ENCODE measurements around the gene ZDHHC8. TPM values are rescaled to one million over a fixed set of nuclear protein-coding genes. Genes with fewer than 3 reads are reported as not detected.
A peak's percentile ranks its signal among the peaks of the same experiment; 100 is the strongest.

ZDHHC8 gene
- total and polyA plus RNA-seq, 12 donors, result 23.2 to 51.7 (median 37.5) TPM

DNA sequence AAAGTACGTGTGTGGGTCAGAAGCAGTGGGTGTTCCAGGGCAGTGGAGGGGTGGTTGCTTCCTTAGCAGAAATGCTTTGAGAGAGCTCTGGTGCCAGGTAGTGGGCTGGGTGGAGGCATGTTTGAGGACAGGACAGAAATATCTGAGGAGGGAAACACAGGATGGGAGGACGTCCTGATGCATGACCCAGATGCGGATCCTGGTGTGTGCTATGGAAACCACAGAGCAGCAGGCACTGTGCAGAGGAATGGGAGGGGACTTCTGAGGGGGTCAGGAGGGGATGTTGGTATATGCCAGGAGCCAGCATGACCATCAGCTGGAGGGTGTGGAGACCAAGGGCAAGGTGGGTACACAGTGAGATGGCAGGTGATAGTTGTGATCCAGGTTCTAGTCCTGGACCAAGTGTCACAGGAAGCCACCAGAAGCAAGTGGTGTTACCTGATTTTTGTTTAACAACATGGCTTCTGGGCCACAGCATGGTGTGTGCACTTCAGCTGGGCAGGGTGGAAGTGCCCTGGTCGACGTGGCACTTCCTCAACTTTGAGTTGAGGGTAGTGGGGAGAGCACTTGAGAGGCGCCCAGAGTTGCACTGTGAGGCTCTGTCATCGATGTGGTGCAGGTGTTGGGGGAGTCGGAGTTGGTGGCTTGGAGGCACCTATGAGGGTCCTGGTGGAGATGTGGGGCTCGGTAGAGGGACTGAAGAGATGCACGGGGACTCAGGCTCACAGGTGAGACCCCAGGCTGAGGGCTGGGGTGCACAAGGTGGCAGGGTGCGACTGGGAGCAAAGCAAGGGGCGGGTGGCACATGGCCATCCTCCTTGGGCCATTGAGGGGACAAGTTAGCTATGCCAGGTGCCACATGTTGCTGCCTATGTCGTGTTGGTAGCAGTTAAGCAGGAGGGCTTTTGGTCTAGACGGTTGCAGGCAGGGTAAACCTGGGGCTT, 44.0 kb upstream of the ZDHHC8 start:
- TF ChIP-seq, protein P1, sequence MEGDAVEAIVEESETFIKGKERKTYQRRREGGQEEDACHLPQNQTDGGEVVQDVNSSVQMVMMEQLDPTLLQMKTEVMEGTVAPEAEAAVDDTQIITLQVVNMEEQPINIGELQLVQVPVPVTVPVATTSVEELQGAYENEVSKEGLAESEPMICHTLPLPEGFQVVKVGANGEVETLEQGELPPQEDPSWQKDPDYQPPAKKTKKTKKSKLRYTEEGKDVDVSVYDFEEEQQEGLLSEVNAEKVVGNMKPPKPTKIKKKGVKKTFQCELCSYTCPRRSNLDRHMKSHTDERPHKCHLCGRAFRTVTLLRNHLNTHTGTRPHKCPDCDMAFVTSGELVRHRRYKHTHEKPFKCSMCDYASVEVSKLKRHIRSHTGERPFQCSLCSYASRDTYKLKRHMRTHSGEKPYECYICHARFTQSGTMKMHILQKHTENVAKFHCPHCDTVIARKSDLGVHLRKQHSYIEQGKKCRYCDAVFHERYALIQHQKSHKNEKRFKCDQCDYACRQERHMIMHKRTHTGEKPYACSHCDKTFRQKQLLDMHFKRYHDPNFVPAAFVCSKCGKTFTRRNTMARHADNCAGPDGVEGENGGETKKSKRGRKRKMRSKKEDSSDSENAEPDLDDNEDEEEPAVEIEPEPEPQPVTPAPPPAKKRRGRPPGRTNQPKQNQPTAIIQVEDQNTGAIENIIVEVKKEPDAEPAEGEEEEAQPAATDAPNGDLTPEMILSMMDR (IDR thresholded peaks at IDR 0.05), result no peak
- Histone ChIP-seq H3K9me3 (no peaks in the 10 kb centered on the region), H3K27ac (peak overlapping the region in 1 of 10 donors; percentile 10), H3K4me3 (no peak overlapping the region), H3K36me3 (peaks cover 2 to 76% (median 65%) of the 10 kb centered on the region in 9 donors), H3K4me1 (peaks cover 20 to 32% (median 27%) of the 10 kb centered on the region in 9 donors), H3K27me3 (no peaks in the 10 kb centered on the region)
- 91 to 93% methylated on average over 14 of the region's 14 CpGs for WGBS, 2 donors
- no peak for DNase-seq
- intact Hi-C loops (cut with DNase I), result loop anchor here in 1 of 10 donors (5.0 kb wide), 1 partner anchor 60 kb away; no protein-coding TSS in a partner anchor
- no peak for ATAC-seq

DNA sequence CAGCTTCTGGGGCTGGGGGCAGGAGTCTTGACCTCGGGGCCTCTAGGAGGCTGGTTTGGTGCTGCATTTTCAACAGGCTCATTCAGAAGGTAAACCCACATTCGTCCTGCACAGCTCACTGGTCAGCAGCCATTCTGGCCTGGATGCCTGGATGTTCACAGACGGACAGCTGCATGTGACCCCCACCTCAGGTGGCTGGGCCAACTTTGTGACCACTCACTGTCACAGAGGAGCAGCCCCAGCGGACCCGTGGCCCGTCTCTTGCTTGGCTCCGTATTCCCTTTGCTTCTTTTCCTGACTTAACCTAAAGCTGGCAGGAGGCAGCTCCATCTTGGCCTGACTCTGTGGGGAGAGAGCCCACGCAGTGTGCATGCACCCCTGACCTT, 43.3 kb upstream of the ZDHHC8 start:
- intact Hi-C loops (cut with DNase I), result loop anchor here in 1 of 10 donors (5.0 kb wide), 1 partner anchor 61 kb away; no protein-coding TSS in a partner anchor
- no peak for ATAC-seq
- WGBS, 2 donors, result 88 to 90% methylated on average over 8 of the region's 8 CpGs

DNA sequence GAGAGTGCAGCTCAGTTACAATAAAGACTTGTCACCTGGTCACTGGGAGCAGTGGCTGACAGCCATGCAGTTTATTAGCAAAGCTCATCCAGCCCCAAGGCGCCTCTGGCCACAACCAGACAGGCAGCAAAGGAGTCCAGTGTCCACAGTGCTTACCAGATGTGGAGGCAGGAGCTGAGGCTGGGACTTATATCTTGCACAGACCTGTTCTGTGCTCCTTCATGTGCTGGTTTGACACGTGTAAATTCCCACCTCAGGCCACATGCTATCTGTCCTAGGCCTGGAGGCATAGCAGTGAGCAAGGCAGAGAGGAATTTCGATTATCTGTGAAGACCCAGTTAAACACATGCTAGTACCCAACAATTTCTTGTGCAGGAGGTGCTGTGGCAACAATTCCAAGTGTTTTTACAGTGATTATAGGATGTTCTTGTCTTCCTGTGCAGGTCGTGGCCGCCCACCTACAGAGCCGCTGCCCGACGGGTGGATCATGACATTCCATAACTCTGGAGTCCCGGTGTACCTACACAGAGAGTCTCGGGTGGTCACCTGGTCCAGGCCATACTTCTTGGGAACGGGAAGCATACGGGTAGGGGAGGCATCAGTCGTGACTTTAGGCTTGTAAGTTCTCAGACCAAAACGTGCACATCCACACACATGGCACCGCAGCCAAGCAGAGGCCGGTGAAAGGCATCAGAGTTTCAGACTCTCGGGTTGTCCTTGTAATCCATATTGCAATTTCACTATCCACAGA, 42.2 kb upstream of the ZDHHC8 start:
- Histone ChIP-seq H3K4me1 (peaks cover 8 to 24% (median 13%) of the 10 kb centered on the region in 9 donors), H3K9me3 (no peaks in the 10 kb centered on the region), H3K27ac (no peak overlapping the region), H3K4me3 (no peak overlapping the region), H3K27me3 (no peaks in the 10 kb centered on the region), H3K36me3 (peaks cover 4 to 93% (median 78%) of the 10 kb centered on the region in 9 donors)
- intact Hi-C loops (cut with DNase I), result loop anchor here in 1 of 10 donors (5.0 kb wide), 1 partner anchor 62 kb away; no protein-coding TSS in a partner anchor
- DNase-seq (no peak), ATAC-seq (no peak)
- WGBS, 2 donors, result 90 to 91% methylated on average over 17 of the region's 17 CpGs
- TF ChIP-seq, protein P1 (IDR thresholded peaks at IDR 0.05), result no peak

More for the DNA sequence above, 43.3 kb upstream of the ZDHHC8 start:
- DNase-seq, result no peak
- H3K27me3 ChIP-seq, result no peaks in the 10 kb centered on the region
- H3K27ac ChIP-seq, result peak overlapping the region in 1 of 10 donors; percentile 10
- peaks cover 14 to 28% (median 20%) of the 10 kb centered on the region in 9 donors for H3K4me1 ChIP-seq
- TF ChIP-seq, protein P1 (IDR thresholded peaks at IDR 0.05), result no peak
- peaks cover 4 to 82% (median 72%) of the 10 kb centered on the region in 9 donors for H3K36me3 ChIP-seq
- no peaks in the 10 kb centered on the region for H3K9me3 ChIP-seq
- H3K4me3 ChIP-seq, result no peak overlapping the region
